Vagina (tissue), 2 donors: ENCODE measurements around the gene POU1F1. TPM values are rescaled to one million over a fixed set of nuclear protein-coding genes. Genes with fewer than 3 reads are reported as not detected.
"Not testable (repeated sequence)": the region's sequence is repeated elsewhere in the genome, so short reads cannot be mapped to it uniquely, and the experiment has no call there.

Experiments used
- DNase-seq, 2 donors: peaks; one replicate each; pipeline ENCODE4 v3.0.0-alpha.2; 2017; ENCODE audit errors: extremely low spot score in 2 of 2
- H3K27ac ChIP-seq: fragments of 200-600 bp; sonication (generic); one replicate; pipeline ENCODE4 v1.5.1; 2019
- H3K27me3 ChIP-seq: fragments of 200-600 bp; sonication (generic); one replicate; pipeline ENCODE4 v1.5.1; 2019
- H3K36me3 ChIP-seq, 2 donors: fragments of 200-600 bp; sonication (generic); one replicate each; pipeline ENCODE4 v1.5.1; 2017 to 2019
- H3K4me1 ChIP-seq: fragments of 200-600 bp; sonication (generic); one replicate; pipeline ENCODE4 v1.5.1; 2019
- H3K4me3 ChIP-seq, 2 donors: fragments of 200-600 bp; sonication (generic); 1 replicate in 1 of 2; 2 replicates in 1 of 2; pipeline ENCODE4 v1.5.1; 2016 to 2019
- H3K9me3 ChIP-seq: fragments of 200-600 bp; sonication (generic); one replicate; pipeline ENCODE4 v1.5.1; 2019
- POLR2A ChIP-seq, 2 donors: fragments of 450-650 bp; IDR thresholded peaks; one replicate each; pipeline ENCODE4 v1.6.1; 2017; ENCODE audit warnings: antibody characterized with exemption in 2 of 2, mild to moderate bottlenecking in 2 of 2, moderate library complexity in 2 of 2
- POLR2AphosphoS5 ChIP-seq, 2 donors: sonication (generic); formaldehyde crosslinking; IDR thresholded peaks; one replicate each; pipeline ENCODE4 v1.9.0; 2017; ENCODE audit warnings: antibody characterized with exemption in 2 of 2, mild to moderate bottlenecking in 2 of 2, low read depth in 1 of 2; ENCODE audit not compliant: insufficient read depth in 1 of 2
- intact Hi-C: fragments of 100-400 bp; cut with DNase I; formaldehyde crosslinking; loops from one replicate; pipeline ENCODE4 v1.15.1; 2023
- total RNA-seq: library from RNA; depleted of rRNA; stranded (reverse); fragments of >200 nt; gene quantifications from one replicate; pipeline ENCODE4 v1.2.3, GENCODE V29; 2016
- TF ChIP-seq, protein P1 (sequence below), 3 experiments: fragments of 450-650 bp in 2 of 3; fragments of 200-600 bp in 1 of 3; sonication (generic) in 1 of 3; IDR thresholded peaks; one replicate each; pipeline ENCODE4 v1.5.1; 2017 to 2019; ENCODE audit warnings: antibody characterized with exemption in 3 of 3, mild to moderate bottlenecking in 2 of 3, moderate library complexity in 2 of 3

Gene POU1F1
- total RNA-seq, 1 donor from 2014 or later: not detected

DNA sequence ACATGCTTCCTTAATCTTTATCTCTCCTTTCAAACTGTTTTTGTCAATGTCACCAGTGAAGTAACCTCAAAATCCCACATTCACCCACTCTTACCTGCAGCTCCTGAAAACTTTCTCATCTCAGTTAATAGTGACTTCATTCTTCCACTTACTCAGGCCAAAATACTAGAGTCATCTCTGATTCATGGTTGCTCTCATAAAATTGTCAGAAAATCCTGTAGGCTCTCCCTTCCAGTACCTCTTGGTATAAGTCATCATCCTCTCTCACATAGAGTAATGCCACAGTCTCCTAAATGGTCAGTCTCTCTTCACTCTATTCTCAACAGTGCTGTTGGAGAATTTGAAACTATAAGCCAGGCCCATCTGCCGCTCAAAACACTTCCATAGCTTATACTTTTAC lies 34.9 kb upstream of the POU1F1 start:
- intact Hi-C loops: no loop called here
- Histone ChIP-seq H3K4me3 (no peak overlapping the region), H3K27ac (no peak overlapping the region), H3K4me1 (no peaks in the 10 kb centered on the region), H3K27me3 (no peaks in the 10 kb centered on the region), H3K9me3 (no peaks in the 10 kb centered on the region), H3K36me3 (no peaks in the 10 kb centered on the region)
- TF ChIP-seq, protein P1, sequence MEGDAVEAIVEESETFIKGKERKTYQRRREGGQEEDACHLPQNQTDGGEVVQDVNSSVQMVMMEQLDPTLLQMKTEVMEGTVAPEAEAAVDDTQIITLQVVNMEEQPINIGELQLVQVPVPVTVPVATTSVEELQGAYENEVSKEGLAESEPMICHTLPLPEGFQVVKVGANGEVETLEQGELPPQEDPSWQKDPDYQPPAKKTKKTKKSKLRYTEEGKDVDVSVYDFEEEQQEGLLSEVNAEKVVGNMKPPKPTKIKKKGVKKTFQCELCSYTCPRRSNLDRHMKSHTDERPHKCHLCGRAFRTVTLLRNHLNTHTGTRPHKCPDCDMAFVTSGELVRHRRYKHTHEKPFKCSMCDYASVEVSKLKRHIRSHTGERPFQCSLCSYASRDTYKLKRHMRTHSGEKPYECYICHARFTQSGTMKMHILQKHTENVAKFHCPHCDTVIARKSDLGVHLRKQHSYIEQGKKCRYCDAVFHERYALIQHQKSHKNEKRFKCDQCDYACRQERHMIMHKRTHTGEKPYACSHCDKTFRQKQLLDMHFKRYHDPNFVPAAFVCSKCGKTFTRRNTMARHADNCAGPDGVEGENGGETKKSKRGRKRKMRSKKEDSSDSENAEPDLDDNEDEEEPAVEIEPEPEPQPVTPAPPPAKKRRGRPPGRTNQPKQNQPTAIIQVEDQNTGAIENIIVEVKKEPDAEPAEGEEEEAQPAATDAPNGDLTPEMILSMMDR (IDR thresholded peaks at IDR 0.05): no peak
- TF ChIP-seq POLR2A (IDR thresholded peaks at IDR 0.05) (no peak), POLR2AphosphoS5 (IDR thresholded peaks at IDR 0.05; ENCODE audit: insufficient read depth in 1 of 2, low read depth in 1 of 2) (peak in 1 of 2 donors; percentile 18)
- DNase-seq: no peak

DNA sequence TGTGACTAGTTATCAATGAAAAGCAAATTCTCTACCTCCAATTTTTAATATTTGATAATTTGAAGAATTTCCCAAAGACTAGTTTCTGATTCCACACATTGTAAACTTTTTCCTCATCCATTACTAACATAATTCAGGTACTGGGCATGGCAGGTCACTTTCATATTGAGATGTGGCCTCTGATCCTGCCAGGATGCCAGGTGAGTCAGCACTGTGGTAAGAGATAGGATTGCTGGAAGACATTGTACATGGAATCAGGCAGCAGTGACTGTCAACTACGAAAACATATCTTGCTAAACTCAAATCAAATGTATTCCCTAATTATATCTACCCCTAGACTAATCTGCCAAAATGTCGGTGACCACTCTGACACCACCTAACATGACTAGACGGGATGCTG lies 33.2 kb upstream of the POU1F1 start:
- Histone ChIP-seq H3K4me3 (no peak overlapping the region), H3K9me3 (no peaks in the 10 kb centered on the region), H3K27me3 (no peaks in the 10 kb centered on the region), H3K4me1 (no peaks in the 10 kb centered on the region), H3K27ac (no peak overlapping the region), H3K36me3 (no peaks in the 10 kb centered on the region)
- TF ChIP-seq POLR2A (IDR thresholded peaks at IDR 0.05) (no peak), POLR2AphosphoS5 (IDR thresholded peaks at IDR 0.05; ENCODE audit: insufficient read depth in 1 of 2, low read depth in 1 of 2) (no peak)
- TF ChIP-seq, protein P1 (IDR thresholded peaks at IDR 0.05): no peak
- intact Hi-C loops: no loop called here
- DNase-seq: no peak

GRCh38 chr3:87307805-87308204 lies 31.4 kb upstream of the POU1F1 start:
- Histone ChIP-seq H3K27ac (no peak overlapping the region), H3K4me1 (no peaks in the 10 kb centered on the region), H3K36me3 (no peaks in the 10 kb centered on the region), H3K4me3 (no peak overlapping the region), H3K9me3 (no peaks in the 10 kb centered on the region), H3K27me3 (no peaks in the 10 kb centered on the region)
- DNase-seq: no peak
- TF ChIP-seq POLR2A (IDR thresholded peaks at IDR 0.05) (no peak), POLR2AphosphoS5 (IDR thresholded peaks at IDR 0.05; ENCODE audit: insufficient read depth in 1 of 2, low read depth in 1 of 2) (no peak)
- TF ChIP-seq, protein P1 (IDR thresholded peaks at IDR 0.05): no peak
- intact Hi-C loops: no loop called here

GRCh38 chr3:87305517-87305916 lies 29.1 kb upstream of the POU1F1 start:
- no peaks in the 10 kb centered on the region for H3K36me3 ChIP-seq
- H3K4me1 ChIP-seq: no peaks in the 10 kb centered on the region
- intact Hi-C loops: no loop called here
- no peaks in the 10 kb centered on the region for H3K9me3 ChIP-seq
- H3K27ac ChIP-seq: no peak overlapping the region
- H3K27me3 ChIP-seq: no peaks in the 10 kb centered on the region
- TF ChIP-seq POLR2AphosphoS5 (IDR thresholded peaks at IDR 0.05; ENCODE audit: insufficient read depth in 1 of 2, low read depth in 1 of 2): no peak
- no peak for TF ChIP-seq POLR2A (IDR thresholded peaks at IDR 0.05)
- TF ChIP-seq, protein P1 (IDR thresholded peaks at IDR 0.05): no peak
- DNase-seq: no peak
- H3K4me3 ChIP-seq: no peak overlapping the region

DNA sequence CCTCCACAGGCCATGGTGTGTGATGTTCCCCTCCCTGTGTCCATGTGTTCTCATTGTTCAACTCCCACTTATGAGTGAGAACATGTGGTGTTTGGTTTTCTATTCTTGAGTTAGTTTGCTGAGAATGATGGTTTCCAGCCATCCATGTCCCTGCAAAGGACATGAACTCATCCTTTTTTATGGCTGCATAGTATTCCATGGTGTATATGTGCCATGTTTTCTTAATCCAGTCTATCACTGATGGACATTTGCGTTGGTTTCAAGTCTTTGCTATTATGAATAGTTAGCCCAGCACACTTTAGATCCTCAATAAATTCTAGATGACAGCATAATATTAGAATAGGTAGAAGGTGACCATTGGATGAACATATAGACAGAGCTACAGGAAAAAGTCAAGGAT lies 28.6 kb upstream of the POU1F1 start:
- H3K9me3 ChIP-seq, H3K27ac ChIP-seq, H3K4me3 ChIP-seq, DNase-seq, H3K4me1 ChIP-seq, H3K27me3 ChIP-seq, H3K36me3 ChIP-seq, intact Hi-C loops: not testable (repeated sequence)
